Progenitor cell of endocrine pancreas (in vitro differentiated cells): ENCODE data around the gene TKFC. TPM values are rescaled to one million over a fixed set of nuclear protein-coding genes. Genes with fewer than 3 reads are reported as not detected.

ENCODE experiments used
- DNase-seq: peaks from one replicate; pipeline ENCODE4 v3.0.0; 2021; ENCODE audit warnings: low spot score; ENCODE audit not compliant: unreplicated experiment
- H3K27ac Mint-ChIP-seq: 2 replicates; pipeline ENCODE4 v1.8.0; 2021; ENCODE audit warnings: mild to moderate bottlenecking, moderate library complexity, mixed read lengths
- H3K27me3 Mint-ChIP-seq: 2 replicates; pipeline ENCODE4 v1.8.0; 2021; ENCODE audit warnings: mixed read lengths
- H3K36me3 Mint-ChIP-seq: 2 replicates; pipeline ENCODE4 v1.8.0; 2022; ENCODE audit warnings: mixed read lengths; ENCODE audit not compliant: insufficient read depth
- H3K4me1 Mint-ChIP-seq: 2 replicates; pipeline ENCODE4 v1.8.0; 2021; ENCODE audit warnings: low read depth, mixed read lengths
- H3K4me3 Mint-ChIP-seq: 2 replicates; pipeline ENCODE4 v1.8.0; 2021; ENCODE audit warnings: low read depth, mild to moderate bottlenecking, moderate library complexity, mixed read lengths
- H3K9me3 Mint-ChIP-seq: 2 replicates; pipeline ENCODE4 v1.8.0; 2021; ENCODE audit warnings: low read depth, mixed read lengths
- CTCF ChIP-seq: fragments of 200-600 bp; sonication (generic); IDR thresholded peaks from one replicate; pipeline ENCODE4 v1.5.0; 2021; ENCODE audit warnings: antibody characterized with exemption, mild to moderate bottlenecking; ENCODE audit not compliant: unreplicated experiment
- total RNA-seq: library from RNA; stranded (reverse); gene quantifications from 2 replicates; pipeline ENCODE4 v1.2.1, GENCODE V29; 2021

TKFC gene
- total RNA-seq, 1 donor from 2014 or later, result 78.8 TPM

GRCh38 chr11:61390161-61390560, 57.1 kb downstream of the TKFC start:
- no peak overlapping the region for H3K27ac Mint-ChIP-seq
- H3K36me3 Mint-ChIP-seq, result peaks cover 10% of the 10 kb centered on the region
- peaks cover 14% of the 10 kb centered on the region for H3K4me1 Mint-ChIP-seq
- TF ChIP-seq CTCF, result no peak
- H3K27me3 Mint-ChIP-seq, result no peaks in the 10 kb centered on the region
- no peak overlapping the region for H3K4me3 Mint-ChIP-seq
- no peak for DNase-seq
- peaks cover 11% of the 10 kb centered on the region for H3K9me3 Mint-ChIP-seq

- DNase-seq, result no peak
- peak overlapping the region; percentile 98 for H3K27ac Mint-ChIP-seq
- peaks cover 10% of the 10 kb centered on the region for H3K4me1 Mint-ChIP-seq
- no peaks in the 10 kb centered on the region for H3K27me3 Mint-ChIP-seq
- no peak for TF ChIP-seq CTCF
- peaks cover 11% of the 10 kb centered on the region for H3K9me3 Mint-ChIP-seq
- H3K36me3 Mint-ChIP-seq, result peaks cover 18% of the 10 kb centered on the region
- peak overlapping the region; percentile 95 for H3K4me3 Mint-ChIP-seq
Observed at GRCh38 chr11:61392981-61393595, 60.1 kb downstream of the TKFC start.

Other genes starting within 250 kb of the TKFC start
- gene CD5, start 230.7 kb upstream of the TKFC start, total RNA-seq, result not detected in 2 replicates
- 28.1 and 30.8 TPM in 2 replicates for gene VPS37C, start 171.8 kb upstream of the TKFC start, total RNA-seq
- not detected in 2 replicates for gene PGA3, start 129.7 kb upstream of the TKFC start, total RNA-seq
- 0.36 and 0.81 TPM in 2 replicates for gene PGA4, start 110.9 kb upstream of the TKFC start, total RNA-seq
- 0.60 and 0.69 TPM in 2 replicates for gene PGA5, start 92.1 kb upstream of the TKFC start, total RNA-seq
- 34.0 and 40.1 TPM in 2 replicates for gene VWCE, start 37.9 kb upstream of the TKFC start, total RNA-seq
- gene DDB1, start 123 bp upstream of the TKFC start, total RNA-seq, result 251 and 254 TPM in 2 replicates
- gene CYB561A3, start 28.7 kb downstream of the TKFC start, total RNA-seq, result 44.3 and 45.3 TPM in 2 replicates
- gene TMEM138, start 29.1 kb downstream of the TKFC start, total RNA-seq, result 45.9 and 46.7 TPM in 2 replicates
- 20.6 and 22.2 TPM in 2 replicates for gene TMEM216, start 59.4 kb downstream of the TKFC start, total RNA-seq
- 133 and 134 TPM in 2 replicates for gene CPSF7, start 96.7 kb downstream of the TKFC start, total RNA-seq
- gene SDHAF2, start 96.9 kb downstream of the TKFC start, total RNA-seq, result 42.2 and 42.9 TPM in 2 replicates
- gene LRRC10B, start 175.5 kb downstream of the TKFC start, total RNA-seq, result 1.2 and 2.0 TPM in 2 replicates
- gene SYT7, start 247.8 kb downstream of the TKFC start, total RNA-seq, result 10.3 and 11.7 TPM in 2 replicates